HG03575 (cell line): Measurements from ENCODE around the gene NLRP4.

Source experiments
- ATAC-seq: cut with Tn5 transposase; IDR thresholded peaks from one replicate; pipeline ENCODE4 v1.9.1; 2021; ENCODE audit not compliant: unreplicated experiment, insufficient number of reproducible peaks, low FRiP score; ENCODE audit errors: extremely low read depth

NLRP4 gene, protein sequence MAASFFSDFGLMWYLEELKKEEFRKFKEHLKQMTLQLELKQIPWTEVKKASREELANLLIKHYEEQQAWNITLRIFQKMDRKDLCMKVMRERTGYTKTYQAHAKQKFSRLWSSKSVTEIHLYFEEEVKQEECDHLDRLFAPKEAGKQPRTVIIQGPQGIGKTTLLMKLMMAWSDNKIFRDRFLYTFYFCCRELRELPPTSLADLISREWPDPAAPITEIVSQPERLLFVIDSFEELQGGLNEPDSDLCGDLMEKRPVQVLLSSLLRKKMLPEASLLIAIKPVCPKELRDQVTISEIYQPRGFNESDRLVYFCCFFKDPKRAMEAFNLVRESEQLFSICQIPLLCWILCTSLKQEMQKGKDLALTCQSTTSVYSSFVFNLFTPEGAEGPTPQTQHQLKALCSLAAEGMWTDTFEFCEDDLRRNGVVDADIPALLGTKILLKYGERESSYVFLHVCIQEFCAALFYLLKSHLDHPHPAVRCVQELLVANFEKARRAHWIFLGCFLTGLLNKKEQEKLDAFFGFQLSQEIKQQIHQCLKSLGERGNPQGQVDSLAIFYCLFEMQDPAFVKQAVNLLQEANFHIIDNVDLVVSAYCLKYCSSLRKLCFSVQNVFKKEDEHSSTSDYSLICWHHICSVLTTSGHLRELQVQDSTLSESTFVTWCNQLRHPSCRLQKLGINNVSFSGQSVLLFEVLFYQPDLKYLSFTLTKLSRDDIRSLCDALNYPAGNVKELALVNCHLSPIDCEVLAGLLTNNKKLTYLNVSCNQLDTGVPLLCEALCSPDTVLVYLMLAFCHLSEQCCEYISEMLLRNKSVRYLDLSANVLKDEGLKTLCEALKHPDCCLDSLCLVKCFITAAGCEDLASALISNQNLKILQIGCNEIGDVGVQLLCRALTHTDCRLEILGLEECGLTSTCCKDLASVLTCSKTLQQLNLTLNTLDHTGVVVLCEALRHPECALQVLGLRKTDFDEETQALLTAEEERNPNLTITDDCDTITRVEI

DNA sequence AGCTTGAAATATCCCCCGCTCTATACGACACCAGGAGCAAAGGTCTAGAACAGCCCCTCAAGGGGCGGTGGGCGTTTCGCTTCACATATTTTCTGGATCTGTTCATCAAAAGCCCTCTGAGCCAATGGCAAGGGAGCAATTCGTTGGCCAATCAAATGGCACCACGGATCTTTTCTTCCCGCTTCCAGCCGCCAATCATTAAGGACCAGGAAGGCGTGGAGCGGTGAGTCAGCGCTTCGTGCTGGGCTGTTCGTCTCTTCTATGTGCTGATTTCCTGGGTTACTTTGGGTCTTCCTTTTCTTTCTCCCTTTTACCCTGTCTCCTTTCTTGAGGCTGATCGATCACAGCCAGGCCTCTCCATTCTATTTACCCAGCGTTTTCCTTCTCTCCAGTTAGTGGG, at the start of gene NLRP4:
TSS of gene NLRP4 (plus strand) at position 201 of the 400 bp plus-strand sequence. CDS start 15,541 bp downstream, outside the sequence.
- ATAC-seq: no peak

DNA sequence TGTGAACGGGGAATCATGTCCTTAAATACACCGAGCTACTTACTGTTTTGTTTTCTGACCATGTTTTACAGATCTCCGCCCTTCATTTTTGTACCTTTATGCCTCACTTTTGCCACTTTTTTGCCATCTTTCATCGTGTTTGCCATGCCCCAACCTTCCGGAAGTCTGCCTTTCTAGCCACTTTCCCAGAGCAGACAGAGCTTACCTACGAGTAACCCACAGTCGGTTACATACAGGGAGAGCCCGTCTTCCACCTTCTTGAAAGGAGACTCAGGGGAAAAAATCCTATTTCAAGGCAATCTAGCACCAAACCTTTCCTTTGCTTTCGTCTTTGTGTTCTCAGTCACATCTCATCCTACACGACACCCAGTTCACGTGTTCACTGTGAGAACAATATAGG, 41.3 kb upstream of the NLRP4 start:
- no peak for ATAC-seq

DNA sequence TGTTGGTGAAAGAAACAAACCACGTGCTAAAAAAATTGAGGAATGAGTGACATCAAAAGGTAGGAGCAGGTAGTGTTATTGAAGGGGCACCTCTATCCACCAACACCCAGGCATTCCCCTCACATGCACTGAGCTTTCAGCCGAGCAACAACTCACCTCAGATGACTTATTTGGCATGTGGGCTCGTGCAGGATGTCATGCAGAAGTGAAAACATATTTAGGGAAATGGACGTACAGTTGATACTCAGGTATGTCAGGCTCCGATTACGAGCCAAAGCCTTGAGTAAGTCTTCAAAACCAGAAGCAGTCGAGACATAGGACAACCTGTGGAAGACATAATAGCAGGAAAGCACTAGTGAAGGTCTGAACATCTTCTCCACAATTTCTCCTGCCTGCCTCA, 34.9 kb upstream of the NLRP4 start:
- no peak for ATAC-seq

DNA sequence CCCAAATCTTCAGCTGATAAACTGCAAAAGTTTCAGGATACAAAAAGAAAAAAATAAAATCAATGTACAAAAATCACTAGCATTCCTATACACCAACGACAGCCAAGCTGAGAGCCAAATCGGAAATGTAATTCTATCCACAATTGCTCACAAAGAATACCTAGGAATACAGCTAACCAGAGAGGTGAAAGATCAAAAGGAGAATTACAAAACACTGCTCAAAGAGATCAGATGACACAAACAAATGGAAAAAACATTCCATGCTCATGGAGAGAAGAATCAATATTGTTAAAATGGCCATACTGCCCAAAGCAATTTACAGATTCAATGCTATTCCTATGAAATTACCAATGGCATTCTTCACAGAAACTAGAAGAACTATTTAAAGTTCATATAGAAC, 34.1 kb upstream of the NLRP4 start:
- ATAC-seq: no peak

DNA sequence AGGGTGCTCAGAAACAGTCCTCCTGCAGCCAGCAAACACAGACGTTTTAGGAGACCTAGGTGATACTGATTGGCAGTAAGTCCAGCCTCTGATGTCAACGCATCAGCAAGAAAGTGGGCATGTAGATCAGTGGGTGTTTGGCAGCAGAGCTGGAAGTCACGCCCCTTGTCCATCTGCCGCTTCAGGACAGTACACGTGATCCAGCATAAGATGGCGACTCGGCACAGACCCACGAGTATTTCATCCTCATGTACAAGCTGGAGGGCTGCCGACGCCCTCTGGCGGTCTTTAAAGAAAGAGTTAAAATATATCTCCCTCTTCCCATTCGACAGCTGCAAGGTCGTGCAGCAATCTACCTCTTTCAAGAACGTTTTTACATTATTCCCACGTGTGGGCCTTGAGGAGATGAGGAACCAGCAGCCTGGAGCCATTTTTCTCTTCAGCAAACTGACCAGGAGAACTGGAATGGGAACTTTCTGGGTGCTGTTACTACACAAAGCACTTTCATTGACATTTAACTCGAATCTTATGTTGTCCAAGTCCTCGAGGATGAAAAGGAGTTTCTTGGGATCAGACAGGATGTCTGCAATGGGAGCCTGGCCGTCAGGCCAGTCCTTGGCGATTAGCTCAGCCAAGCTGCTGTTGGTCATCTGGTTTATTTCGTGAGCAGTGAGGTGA, 26.8 kb upstream of the NLRP4 start:
- no peak for ATAC-seq

DNA sequence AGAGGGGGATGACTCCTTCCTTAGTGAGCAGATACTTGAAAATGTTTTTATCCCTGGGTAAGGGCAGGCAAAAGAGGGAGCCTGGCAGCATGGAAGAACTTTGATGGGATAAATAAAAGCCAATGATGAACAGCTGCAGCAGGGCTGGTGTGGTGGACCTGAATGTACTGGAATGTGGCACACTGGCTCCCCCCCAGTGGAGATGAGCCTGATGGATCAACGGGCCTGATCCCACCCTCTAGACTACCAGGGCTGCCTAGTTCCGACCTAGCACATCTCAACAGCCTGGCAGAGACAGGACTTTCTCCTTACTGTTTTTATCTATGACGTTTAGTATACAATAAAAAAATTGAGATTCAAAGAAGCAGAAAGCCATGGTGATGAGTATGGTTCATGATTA, 25.0 kb upstream of the NLRP4 start:
- ATAC-seq: no peak

DNA sequence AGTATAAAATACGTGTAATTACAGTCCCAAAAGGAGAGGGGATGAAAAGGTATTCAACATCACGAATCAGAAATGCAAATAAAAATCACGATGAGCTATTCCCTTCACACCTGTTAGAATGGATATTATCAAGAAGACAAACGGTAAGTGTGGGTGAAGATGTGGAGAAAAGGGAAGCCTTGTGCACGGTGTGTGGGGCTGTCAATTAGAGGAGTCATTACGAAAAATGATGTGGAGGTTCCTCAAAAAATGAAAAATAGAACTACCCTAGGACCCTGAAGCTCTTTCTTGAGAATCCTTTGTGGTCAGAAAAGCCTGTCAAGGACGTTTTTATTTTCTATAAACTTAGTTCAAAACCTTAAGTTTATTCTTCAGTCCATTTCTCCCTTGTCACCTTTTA, 23.9 kb upstream of the NLRP4 start:
- no peak for ATAC-seq

DNA sequence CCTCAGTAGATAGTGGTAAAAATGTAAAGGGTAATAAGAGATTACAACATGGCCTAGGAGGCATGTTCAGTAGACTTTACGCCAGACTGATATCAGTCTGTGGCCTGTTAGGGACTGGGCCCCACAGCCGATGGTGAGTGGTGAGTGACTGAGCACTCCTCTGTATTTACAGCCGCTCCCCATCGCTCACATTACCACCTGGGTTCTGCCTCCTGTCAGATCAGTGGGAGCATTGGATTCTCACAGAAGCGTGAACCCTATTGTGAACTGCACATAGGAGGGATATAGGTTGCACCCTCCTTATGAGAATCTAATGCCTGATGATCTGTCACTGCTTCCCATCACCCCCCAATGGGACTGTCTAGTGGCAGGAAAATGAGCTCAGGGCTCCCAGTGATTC, 22.4 kb upstream of the NLRP4 start:
- no peak for ATAC-seq

DNA sequence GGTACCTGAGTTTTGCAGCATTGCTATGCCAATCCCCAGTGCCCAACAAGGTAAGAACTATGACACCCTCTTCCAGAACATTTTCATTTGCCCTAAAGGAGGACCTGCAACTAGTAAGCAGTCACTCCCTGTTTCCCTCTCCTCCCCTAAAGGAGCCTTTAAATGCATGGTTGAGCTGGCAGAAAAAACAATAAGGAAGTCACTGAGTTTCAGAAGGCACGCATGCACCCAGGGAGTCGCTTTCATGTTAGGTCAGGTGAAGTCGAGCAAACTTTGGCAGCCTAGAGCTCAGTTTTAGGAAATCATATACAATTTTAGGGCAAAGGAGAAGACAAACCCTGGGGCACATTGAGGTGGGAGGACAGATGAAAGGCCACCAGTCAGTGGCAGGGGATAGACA, 16.3 kb upstream of the NLRP4 start:
- ATAC-seq: no peak

DNA sequence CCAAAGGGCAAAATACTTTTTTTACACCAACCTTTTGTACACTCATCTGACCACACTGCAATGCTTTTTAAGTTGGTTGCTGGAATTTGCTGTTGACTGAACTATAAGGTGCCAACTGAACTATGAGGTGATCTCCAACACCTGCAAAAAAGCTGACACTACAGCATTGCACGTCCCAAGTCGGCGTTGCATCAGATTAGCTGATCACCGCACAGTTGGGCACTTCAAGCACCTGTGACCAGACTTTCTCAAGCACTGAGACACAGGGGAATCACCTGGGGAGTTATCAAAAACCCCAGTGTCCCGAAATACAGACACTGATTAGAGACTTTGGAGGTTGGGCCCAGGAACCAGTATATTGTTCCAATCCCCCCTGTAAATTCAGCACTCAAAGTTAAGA, 5.7 kb upstream of the NLRP4 start:
- no peak for ATAC-seq

DNA sequence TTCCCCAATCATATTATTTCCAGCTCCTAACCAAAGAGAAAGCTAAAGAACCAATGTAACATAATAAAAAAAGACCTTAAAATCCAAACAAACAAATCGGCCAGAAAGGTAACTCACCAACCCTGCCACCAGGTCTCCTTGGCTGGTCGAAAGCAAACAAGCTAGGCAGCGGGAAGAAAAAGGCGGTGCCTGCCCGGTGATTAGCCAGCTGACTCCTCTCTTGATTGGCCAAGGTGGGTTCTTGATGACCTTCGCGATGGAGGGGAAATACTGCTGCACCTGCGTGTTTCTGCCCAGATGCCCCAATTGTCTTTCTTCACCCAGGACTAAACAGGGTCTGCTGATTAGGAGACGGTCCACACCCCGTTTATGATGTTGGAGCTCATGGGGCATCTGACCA, 4.5 kb upstream of the NLRP4 start, which contains the start of gene NLRP11:
TSS of gene NLRP11 (minus strand) at position 154 of the 400 bp plus-strand sequence. CDS start 13,825 bp downstream, outside the sequence.
- no peak for ATAC-seq

DNA sequence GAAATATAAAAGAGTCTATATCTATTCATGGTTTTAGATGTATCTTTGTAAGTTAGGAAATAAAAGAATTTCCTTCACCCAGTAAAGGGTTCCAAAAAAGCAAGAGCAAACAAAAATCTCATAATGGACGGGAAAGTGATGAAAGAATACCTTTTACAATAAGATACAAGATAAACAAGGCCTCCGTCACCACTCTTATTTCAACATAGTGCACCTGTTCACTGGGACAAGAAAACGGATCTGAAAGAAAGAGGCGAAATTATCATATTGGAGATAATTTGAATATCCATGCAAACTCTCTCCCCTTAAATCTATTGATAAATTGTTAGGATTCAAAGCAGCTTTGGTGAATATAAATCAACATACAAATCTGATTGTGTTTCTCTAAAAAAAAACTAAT, 3.7 kb upstream of the NLRP4 start:
- no peak for ATAC-seq

DNA sequence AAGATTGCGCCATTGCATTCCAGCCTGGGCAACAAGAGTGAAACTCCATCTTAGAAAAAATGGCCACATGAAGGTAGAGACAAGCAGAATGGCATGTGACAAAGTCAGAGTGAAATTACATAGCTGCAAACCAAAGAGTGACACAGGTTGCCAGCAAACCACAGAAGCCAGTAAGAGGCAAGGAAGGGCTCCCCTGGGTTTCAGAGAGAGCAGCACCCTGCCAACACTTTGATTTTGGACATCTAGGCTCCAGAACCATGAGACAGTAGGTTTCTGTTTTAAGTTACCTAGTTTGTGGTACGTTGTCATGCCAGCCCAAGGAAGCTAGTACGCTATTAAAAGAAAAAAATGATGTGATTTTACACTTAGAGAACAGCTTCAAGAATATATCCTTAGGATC, 1.9 kb downstream of the NLRP4 start:
- no peak for ATAC-seq

DNA sequence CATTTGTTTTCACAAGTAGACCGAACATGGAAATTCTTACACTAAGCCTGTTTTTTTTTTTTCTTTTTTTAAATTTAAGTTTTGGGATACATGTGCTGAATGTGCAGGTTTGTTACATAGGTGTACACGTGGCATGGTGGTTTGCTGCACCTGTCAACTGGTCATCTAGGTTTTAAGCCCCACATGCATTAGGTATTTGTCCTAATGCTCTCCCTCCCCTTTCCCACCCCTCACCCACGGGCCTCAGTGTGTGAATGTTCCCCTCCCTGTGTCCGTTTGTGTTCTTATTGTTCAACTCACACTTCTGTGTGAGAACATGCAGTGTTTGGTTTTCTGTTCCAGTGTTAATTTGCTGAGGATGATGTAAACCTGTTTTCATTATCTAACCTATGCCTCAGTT, 2.6 kb downstream of the NLRP4 start:
- ATAC-seq: no peak

DNA sequence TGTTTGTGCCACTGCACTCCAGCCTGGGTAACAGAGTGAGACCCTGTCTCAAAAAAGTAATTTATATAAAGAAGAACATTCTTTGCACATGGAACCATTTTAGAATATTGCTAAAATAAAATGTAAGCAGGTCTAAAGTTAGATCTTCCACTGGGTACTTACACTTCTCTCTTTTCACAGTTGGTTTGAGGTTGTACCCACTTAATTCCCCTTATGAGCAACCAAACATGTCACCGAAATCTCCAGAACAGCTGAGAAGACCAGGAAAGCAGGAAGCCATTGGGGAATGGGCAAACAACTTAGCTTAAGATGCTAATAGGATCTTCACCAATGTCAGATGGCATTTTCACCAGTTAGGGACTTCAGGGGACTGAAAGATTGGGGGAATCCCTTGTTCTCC, 18.8 kb downstream of the NLRP4 start:
- no peak for ATAC-seq

DNA sequence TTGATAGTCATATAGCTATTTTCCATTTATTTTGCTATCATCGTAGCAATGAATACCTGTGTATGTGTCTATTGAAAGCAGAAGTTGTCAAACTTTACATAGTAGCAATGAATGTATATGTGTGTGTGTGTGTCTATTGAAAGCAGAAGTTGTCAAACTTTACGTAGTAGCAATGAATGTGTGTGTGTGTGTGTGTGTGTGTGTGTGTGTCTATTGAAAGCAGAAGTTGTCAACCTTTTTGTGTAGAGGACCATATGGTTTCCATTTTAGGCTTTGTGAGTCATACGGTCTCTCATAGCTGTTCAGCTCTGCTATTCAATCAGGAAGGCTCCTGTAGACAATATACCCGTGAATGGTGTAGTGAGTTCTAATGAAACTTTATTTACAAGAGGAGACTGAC, 20.8 kb downstream of the NLRP4 start:
- ATAC-seq: no peak

DNA sequence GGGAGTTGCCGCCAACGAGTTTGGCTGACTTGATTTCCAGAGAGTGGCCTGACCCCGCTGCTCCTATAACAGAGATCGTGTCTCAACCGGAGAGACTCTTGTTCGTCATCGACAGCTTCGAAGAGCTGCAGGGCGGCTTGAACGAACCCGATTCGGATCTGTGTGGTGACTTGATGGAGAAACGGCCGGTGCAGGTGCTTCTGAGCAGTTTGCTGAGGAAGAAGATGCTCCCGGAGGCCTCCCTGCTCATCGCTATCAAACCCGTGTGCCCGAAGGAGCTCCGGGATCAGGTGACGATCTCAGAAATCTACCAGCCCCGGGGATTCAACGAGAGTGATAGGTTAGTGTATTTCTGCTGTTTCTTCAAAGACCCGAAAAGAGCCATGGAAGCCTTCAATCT, 21.6 kb downstream of the NLRP4 start:
- no peak for ATAC-seq

DNA sequence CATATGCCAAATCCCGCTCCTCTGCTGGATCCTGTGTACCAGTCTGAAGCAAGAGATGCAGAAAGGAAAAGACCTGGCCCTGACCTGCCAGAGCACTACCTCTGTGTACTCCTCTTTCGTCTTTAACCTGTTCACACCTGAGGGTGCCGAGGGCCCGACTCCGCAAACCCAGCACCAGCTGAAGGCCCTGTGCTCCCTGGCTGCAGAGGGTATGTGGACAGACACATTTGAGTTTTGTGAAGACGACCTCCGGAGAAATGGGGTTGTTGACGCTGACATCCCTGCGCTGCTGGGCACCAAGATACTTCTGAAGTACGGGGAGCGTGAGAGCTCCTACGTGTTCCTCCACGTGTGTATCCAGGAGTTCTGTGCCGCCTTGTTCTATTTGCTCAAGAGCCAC, 22.1 kb downstream of the NLRP4 start:
- ATAC-seq: no peak

DNA sequence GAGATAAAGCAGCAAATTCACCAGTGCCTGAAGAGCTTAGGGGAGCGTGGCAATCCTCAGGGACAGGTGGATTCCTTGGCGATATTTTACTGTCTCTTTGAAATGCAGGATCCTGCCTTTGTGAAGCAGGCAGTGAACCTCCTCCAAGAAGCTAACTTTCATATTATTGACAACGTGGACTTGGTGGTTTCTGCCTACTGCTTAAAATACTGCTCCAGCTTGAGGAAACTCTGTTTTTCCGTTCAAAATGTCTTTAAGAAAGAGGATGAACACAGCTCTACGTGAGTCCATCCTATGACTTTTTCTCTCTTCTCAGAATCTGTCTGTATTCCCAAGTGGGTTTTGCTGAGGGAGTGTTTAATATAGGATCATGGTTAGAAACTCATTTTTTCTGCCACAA, 22.6 kb downstream of the NLRP4 start:
- ATAC-seq: no peak
